ENCODE results near the gene EXO5. TPM values are rescaled to one million over a fixed set of nuclear protein-coding genes. Genes with fewer than 3 reads are reported as not detected.
"Not testable (repeated sequence)": the region's sequence is repeated elsewhere in the genome, so short reads cannot be mapped to it uniquely, and the experiment has no call there.

EXO5 gene
- total and polyA plus RNA-seq, 4 donors: 3.5 to 9.2 (median 5.4) TPM

DNA sequence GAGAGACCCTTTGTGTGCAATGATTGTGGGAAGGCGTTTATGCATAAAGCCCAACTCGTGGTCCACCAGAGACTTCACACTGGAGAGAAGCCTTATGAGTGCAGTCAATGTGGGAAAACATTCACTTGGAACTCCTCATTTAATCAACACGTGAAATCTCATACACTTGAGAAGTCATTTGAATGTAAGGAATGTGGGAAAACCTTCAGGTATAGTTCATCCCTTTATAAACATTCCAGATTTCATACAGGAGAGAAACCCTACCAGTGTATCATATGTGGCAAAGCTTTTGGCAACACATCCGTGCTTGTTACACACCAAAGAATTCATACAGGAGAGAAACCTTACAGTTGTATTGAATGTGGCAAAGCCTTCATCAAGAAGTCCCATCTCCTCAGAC, 38.4 kb downstream of the EXO5 start:
- Histone ChIP-seq H3K27me3 (ENCODE audit: control insufficient read depth in 4 of 4, insufficient read depth in 4 of 4, low read length in 3 of 4) (no peaks in the 10 kb centered on the region), H3K9ac (ENCODE audit: low read depth in 1 of 2, low read length in 2 of 2) (no peak overlapping the region), H3K4me3 (ENCODE audit: low read depth in 1 of 3, low read length in 3 of 3) (peak overlapping the region in 2 of 3 donors; percentile 27 to 49), H3K9me3 (ENCODE audit: control insufficient read depth in 4 of 4, low read length in 3 of 4) (peaks cover 14 to 24% (median 19%) of the 10 kb centered on the region in 4 donors), H3K4me1 (ENCODE audit: control insufficient read depth in 4 of 4, insufficient read depth in 4 of 4, low read length in 3 of 4) (no peaks in the 10 kb centered on the region), H3K27ac (ENCODE audit: low read depth in 1 of 2, low read length in 2 of 2) (no peak overlapping the region), H3K36me3 (ENCODE audit: control insufficient read depth in 4 of 4, insufficient read depth in 3 of 4, low read depth in 1 of 4, low read length in 3 of 4) (peaks cover 11 to 51% (median 43%) of the 10 kb centered on the region in 4 donors)
- WGBS: 98% methylated on average over 4 of the region's 4 CpGs
- TF ChIP-seq YY1 (IDR thresholded peaks at IDR 0.05): no peak
- TF ChIP-seq TAF1 (conservative IDR thresholded peaks at IDR 0.05): no peak
- TF ChIP-seq RXRA (IDR thresholded peaks at IDR 0.05): no peak
- no peak for TF ChIP-seq HNF4A (conservative IDR thresholded peaks at IDR 0.05)
- no peak for TF ChIP-seq MAX (IDR thresholded peaks at IDR 0.05)
- no peak for DNase-seq (ENCODE audit: low spot score)

- H3K4me1 ChIP-seq (ENCODE audit: control insufficient read depth in 4 of 4, insufficient read depth in 4 of 4, low read length in 3 of 4): no peaks in the 10 kb centered on the region
- 67% methylated on average over 4 of the region's 4 CpGs for WGBS
- peaks cover 0 to 5% (median 0%) of the 10 kb centered on the region in 4 donors for H3K9me3 ChIP-seq (ENCODE audit: control insufficient read depth in 4 of 4, low read length in 3 of 4)
- H3K27ac ChIP-seq (ENCODE audit: low read depth in 1 of 2, low read length in 2 of 2): no peak overlapping the region
- H3K36me3 ChIP-seq (ENCODE audit: control insufficient read depth in 4 of 4, insufficient read depth in 3 of 4, low read depth in 1 of 4, low read length in 3 of 4): peaks cover 0 to 1% (median 0%) of the 10 kb centered on the region in 4 donors
- H3K27me3 ChIP-seq (ENCODE audit: control insufficient read depth in 4 of 4, insufficient read depth in 4 of 4, low read length in 3 of 4): no peaks in the 10 kb centered on the region
- no peak for DNase-seq (ENCODE audit: low spot score)
- no peak overlapping the region for H3K9ac ChIP-seq (ENCODE audit: low read depth in 1 of 2, low read length in 2 of 2)
- TF ChIP-seq EGR1 (IDR thresholded peaks at IDR 0.05; ENCODE audit: low read depth in 2 of 2) (no peak), HNF4G (IDR thresholded peaks at IDR 0.05) (no peak)
- H3K4me3 ChIP-seq (ENCODE audit: low read depth in 1 of 3, low read length in 3 of 3): no peak overlapping the region
Observed at GRCh38 chr1:40553017-40553416, 44.5 kb downstream of the EXO5 start.

- not testable (repeated sequence) for H3K27ac ChIP-seq (ENCODE audit: low read depth in 1 of 2, low read length in 2 of 2); H3K36me3 ChIP-seq (ENCODE audit: control insufficient read depth in 4 of 4, insufficient read depth in 3 of 4, low read depth in 1 of 4, low read length in 3 of 4); H3K9ac ChIP-seq (ENCODE audit: low read depth in 1 of 2, low read length in 2 of 2); DNase-seq (ENCODE audit: low spot score); H3K9me3 ChIP-seq (ENCODE audit: control insufficient read depth in 4 of 4, low read length in 3 of 4); H3K4me1 ChIP-seq (ENCODE audit: control insufficient read depth in 4 of 4, insufficient read depth in 4 of 4, low read length in 3 of 4); H3K4me3 ChIP-seq (ENCODE audit: low read depth in 1 of 3, low read length in 3 of 3); H3K27me3 ChIP-seq (ENCODE audit: control insufficient read depth in 4 of 4, insufficient read depth in 4 of 4, low read length in 3 of 4)
- 81% methylated on average over 7 of the region's 7 CpGs for WGBS
Observed at GRCh38 chr1:40554807-40555206, 46.2 kb downstream of the EXO5 start.

DNA sequence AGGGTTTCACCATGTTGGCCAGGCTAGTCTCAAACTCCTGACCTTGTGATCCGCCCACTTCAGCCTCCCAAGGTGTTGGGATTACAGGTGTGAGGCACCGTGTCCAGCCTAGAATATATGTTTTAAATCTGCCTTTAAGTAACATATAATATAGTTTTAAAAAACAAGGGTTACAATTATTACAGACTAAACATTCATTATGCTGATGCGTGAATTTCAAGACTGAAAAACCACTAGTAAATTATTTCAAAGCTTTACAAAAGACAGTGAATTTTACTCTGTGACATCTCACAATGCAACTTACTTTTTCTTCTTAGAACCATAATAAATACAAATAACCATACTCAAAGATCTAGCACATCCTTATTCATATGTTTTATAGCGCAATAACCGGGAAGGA, 47.6 kb downstream of the EXO5 start:
- 92% methylated on average over 5 of the region's 5 CpGs for WGBS
- Histone ChIP-seq H3K27me3 (ENCODE audit: control insufficient read depth in 4 of 4, insufficient read depth in 4 of 4, low read length in 3 of 4) (no peaks in the 10 kb centered on the region), H3K36me3 (ENCODE audit: control insufficient read depth in 4 of 4, insufficient read depth in 3 of 4, low read depth in 1 of 4, low read length in 3 of 4) (no peaks in the 10 kb centered on the region), H3K4me3 (ENCODE audit: low read depth in 1 of 3, low read length in 3 of 3) (no peak overlapping the region), H3K4me1 (ENCODE audit: control insufficient read depth in 4 of 4, insufficient read depth in 4 of 4, low read length in 3 of 4) (no peaks in the 10 kb centered on the region), H3K9me3 (ENCODE audit: control insufficient read depth in 4 of 4, low read length in 3 of 4) (no peaks in the 10 kb centered on the region), H3K27ac (ENCODE audit: low read depth in 1 of 2, low read length in 2 of 2) (no peak overlapping the region), H3K9ac (ENCODE audit: low read depth in 1 of 2, low read length in 2 of 2) (no peak overlapping the region)
- DNase-seq (ENCODE audit: low spot score): no peak
- TF ChIP-seq HNF4G (IDR thresholded peaks at IDR 0.05) (no peak), RXRA (IDR thresholded peaks at IDR 0.05) (no peak), YY1 (IDR thresholded peaks at IDR 0.05) (no peak), HNF4A (conservative IDR thresholded peaks at IDR 0.05) (no peak), TAF1 (conservative IDR thresholded peaks at IDR 0.05) (no peak), MAX (IDR thresholded peaks at IDR 0.05) (no peak), FOXA1 (IDR thresholded peaks at IDR 0.05) (no peak), EGR1 (IDR thresholded peaks at IDR 0.05; ENCODE audit: low read depth in 2 of 2) (no peak), SP1 (IDR thresholded peaks at IDR 0.05) (no peak), RAD21 (IDR thresholded peaks at IDR 0.05) (no peak), GABPA (IDR thresholded peaks at IDR 0.05 in 1 of 2, conservative IDR thresholded peaks at IDR 0.05 in 1 of 2) (no peak), ATF3 (IDR thresholded peaks at IDR 0.05) (no peak), JUND (IDR thresholded peaks at IDR 0.05) (no peak)
- TF ChIP-seq, protein P1, sequence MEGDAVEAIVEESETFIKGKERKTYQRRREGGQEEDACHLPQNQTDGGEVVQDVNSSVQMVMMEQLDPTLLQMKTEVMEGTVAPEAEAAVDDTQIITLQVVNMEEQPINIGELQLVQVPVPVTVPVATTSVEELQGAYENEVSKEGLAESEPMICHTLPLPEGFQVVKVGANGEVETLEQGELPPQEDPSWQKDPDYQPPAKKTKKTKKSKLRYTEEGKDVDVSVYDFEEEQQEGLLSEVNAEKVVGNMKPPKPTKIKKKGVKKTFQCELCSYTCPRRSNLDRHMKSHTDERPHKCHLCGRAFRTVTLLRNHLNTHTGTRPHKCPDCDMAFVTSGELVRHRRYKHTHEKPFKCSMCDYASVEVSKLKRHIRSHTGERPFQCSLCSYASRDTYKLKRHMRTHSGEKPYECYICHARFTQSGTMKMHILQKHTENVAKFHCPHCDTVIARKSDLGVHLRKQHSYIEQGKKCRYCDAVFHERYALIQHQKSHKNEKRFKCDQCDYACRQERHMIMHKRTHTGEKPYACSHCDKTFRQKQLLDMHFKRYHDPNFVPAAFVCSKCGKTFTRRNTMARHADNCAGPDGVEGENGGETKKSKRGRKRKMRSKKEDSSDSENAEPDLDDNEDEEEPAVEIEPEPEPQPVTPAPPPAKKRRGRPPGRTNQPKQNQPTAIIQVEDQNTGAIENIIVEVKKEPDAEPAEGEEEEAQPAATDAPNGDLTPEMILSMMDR (IDR thresholded peaks at IDR 0.05; ENCODE audit: low read depth, low read length, missing input control): no peak
- TF ChIP-seq, protein P2, sequence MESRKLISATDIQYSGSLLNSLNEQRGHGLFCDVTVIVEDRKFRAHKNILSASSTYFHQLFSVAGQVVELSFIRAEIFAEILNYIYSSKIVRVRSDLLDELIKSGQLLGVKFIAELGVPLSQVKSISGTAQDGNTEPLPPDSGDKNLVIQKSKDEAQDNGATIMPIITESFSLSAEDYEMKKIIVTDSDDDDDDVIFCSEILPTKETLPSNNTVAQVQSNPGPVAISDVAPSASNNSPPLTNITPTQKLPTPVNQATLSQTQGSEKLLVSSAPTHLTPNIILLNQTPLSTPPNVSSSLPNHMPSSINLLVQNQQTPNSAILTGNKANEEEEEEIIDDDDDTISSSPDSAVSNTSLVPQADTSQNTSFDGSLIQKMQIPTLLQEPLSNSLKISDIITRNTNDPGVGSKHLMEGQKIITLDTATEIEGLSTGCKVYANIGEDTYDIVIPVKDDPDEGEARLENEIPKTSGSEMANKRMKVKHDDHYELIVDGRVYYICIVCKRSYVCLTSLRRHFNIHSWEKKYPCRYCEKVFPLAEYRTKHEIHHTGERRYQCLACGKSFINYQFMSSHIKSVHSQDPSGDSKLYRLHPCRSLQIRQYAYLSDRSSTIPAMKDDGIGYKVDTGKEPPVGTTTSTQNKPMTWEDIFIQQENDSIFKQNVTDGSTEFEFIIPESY (IDR thresholded peaks at IDR 0.05): no peak
- TF ChIP-seq, protein P3, sequence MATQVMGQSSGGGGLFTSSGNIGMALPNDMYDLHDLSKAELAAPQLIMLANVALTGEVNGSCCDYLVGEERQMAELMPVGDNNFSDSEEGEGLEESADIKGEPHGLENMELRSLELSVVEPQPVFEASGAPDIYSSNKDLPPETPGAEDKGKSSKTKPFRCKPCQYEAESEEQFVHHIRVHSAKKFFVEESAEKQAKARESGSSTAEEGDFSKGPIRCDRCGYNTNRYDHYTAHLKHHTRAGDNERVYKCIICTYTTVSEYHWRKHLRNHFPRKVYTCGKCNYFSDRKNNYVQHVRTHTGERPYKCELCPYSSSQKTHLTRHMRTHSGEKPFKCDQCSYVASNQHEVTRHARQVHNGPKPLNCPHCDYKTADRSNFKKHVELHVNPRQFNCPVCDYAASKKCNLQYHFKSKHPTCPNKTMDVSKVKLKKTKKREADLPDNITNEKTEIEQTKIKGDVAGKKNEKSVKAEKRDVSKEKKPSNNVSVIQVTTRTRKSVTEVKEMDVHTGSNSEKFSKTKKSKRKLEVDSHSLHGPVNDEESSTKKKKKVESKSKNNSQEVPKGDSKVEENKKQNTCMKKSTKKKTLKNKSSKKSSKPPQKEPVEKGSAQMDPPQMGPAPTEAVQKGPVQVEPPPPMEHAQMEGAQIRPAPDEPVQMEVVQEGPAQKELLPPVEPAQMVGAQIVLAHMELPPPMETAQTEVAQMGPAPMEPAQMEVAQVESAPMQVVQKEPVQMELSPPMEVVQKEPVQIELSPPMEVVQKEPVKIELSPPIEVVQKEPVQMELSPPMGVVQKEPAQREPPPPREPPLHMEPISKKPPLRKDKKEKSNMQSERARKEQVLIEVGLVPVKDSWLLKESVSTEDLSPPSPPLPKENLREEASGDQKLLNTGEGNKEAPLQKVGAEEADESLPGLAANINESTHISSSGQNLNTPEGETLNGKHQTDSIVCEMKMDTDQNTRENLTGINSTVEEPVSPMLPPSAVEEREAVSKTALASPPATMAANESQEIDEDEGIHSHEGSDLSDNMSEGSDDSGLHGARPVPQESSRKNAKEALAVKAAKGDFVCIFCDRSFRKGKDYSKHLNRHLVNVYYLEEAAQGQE (IDR thresholded peaks at IDR 0.05): no peak

Measured in liver (tissue), 9 donors.